GM23248 (cell line): Measurements from ENCODE around the gene MYO1D.

ENCODE experiments used
- EZH2 ChIP-seq: fragments of 200-600 bp; sonication (generic); IDR thresholded peaks from 2 replicates; pipeline ENCODE4 v1.6.1; 2018; ENCODE audit warnings: antibody characterized with exemption, mild to moderate bottlenecking; ENCODE audit not compliant: insufficient read depth, poor library complexity, severe bottlenecking
- EZH2phosphoT487 ChIP-seq: fragments of 200-600 bp; sonication (generic); IDR thresholded peaks from 2 replicates; pipeline ENCODE4 v1.6.1; 2018; ENCODE audit warnings: antibody characterized with exemption, moderate library complexity, mild to moderate bottlenecking, low read depth; ENCODE audit not compliant: insufficient read depth

- TF ChIP-seq EZH2 (no peak), EZH2phosphoT487 (no peak)
Observed at GRCh38 chr17:32713081-32713480, 163.8 kb downstream of the MYO1D start.
